ENCODE measurements around the gene AATF.

The AATF gene

GRCh38 chr17:36971508-36971907 lies 22.8 kb downstream of the AATF start:
- in situ Hi-C loops (cut with MboI; ENCODE audit: low pct_unique_long_range_greater_than_20kb, low sequenced_read_pairs, unreplicated experiment) = no loop called here
- TF ChIP-seq, protein P1, sequence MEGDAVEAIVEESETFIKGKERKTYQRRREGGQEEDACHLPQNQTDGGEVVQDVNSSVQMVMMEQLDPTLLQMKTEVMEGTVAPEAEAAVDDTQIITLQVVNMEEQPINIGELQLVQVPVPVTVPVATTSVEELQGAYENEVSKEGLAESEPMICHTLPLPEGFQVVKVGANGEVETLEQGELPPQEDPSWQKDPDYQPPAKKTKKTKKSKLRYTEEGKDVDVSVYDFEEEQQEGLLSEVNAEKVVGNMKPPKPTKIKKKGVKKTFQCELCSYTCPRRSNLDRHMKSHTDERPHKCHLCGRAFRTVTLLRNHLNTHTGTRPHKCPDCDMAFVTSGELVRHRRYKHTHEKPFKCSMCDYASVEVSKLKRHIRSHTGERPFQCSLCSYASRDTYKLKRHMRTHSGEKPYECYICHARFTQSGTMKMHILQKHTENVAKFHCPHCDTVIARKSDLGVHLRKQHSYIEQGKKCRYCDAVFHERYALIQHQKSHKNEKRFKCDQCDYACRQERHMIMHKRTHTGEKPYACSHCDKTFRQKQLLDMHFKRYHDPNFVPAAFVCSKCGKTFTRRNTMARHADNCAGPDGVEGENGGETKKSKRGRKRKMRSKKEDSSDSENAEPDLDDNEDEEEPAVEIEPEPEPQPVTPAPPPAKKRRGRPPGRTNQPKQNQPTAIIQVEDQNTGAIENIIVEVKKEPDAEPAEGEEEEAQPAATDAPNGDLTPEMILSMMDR (IDR thresholded peaks at IDR 0.05; ENCODE audit: extremely low read depth, insufficient read depth, missing control alignments) = no peak
- no peak for DNase-seq (ENCODE audit: low spot score)

DNA sequence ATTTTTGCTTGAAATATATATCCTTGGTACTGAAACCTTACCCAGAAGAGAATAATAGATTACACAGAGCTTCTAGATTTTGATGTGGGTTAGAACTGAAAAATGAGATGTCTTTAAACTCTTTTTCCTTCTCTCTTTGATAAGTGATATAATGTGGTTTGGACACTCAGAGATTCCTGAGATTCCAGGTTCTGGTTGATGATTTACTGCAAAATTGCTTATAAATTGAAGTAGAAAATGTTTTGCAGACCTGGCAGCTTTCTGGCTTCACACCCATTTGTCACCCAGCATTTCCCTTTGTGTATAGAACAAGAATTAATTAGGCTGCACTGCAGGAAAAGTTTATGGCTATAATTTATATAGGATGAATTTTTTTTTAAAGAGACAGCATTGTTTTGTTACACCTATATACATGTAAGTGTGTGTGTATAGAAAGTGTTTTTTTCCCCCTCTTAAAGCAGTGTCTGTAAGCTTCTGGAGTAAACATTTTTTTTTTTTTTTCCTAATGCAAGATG lies 23.5 kb downstream of the AATF start:
- TF ChIP-seq, protein P1 (IDR thresholded peaks at IDR 0.05; ENCODE audit: extremely low read depth, insufficient read depth, missing control alignments) = no peak

GRCh38 chr17:36972905-36973304 lies 24.2 kb downstream of the AATF start:
- TF ChIP-seq, protein P1 (IDR thresholded peaks at IDR 0.05; ENCODE audit: extremely low read depth, insufficient read depth, missing control alignments) = no peak
- no peak for DNase-seq (ENCODE audit: low spot score)
- in situ Hi-C loops (cut with MboI; ENCODE audit: low pct_unique_long_range_greater_than_20kb, low sequenced_read_pairs, unreplicated experiment) = no loop called here

More for the DNA sequence above, 23.5 kb downstream of the AATF start:
- no peak for DNase-seq (ENCODE audit: low spot score)
- in situ Hi-C loops (cut with MboI; ENCODE audit: low pct_unique_long_range_greater_than_20kb, low sequenced_read_pairs, unreplicated experiment) = no loop called here

DNA sequence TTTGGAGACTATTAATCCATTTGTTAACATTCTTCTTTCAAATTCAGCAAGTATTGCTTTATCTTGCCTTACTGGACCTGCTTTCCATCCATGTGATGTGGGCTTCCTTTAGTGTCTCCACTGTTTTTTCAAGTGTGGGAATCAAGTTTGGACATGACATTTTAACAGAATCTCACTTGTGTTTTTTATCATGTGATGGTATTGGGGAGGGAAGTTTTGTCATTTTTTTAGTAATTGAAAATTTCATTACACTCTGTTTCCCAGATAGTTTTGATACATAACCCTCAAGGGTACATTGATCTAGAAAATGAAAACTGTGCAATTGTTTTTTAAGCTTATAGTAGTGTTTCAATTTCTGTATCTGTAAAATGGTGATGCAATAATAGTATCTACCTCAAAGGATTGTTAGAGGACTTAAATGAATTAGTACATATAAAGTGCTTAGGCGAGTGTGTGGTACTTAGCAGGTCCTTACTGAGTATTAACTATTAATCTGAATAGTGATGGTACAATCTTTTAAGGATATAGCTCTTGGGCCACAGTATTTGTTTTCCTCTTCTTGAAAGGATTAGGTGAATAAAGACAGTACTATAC lies 27.3 kb downstream of the AATF start:
- TF ChIP-seq, protein P1 (IDR thresholded peaks at IDR 0.05; ENCODE audit: extremely low read depth, insufficient read depth, missing control alignments) = no peak
- in situ Hi-C loops (cut with MboI; ENCODE audit: low pct_unique_long_range_greater_than_20kb, low sequenced_read_pairs, unreplicated experiment) = no loop called here
- DNase-seq (ENCODE audit: low spot score) = no peak

- in situ Hi-C loops (cut with MboI; ENCODE audit: low pct_unique_long_range_greater_than_20kb, low sequenced_read_pairs, unreplicated experiment) = no loop called here
- no peak for DNase-seq (ENCODE audit: low spot score)
- TF ChIP-seq, protein P1 (IDR thresholded peaks at IDR 0.05; ENCODE audit: extremely low read depth, insufficient read depth, missing control alignments) = no peak
Measured at GRCh38 chr17:36977066-36977465, 28.3 kb downstream of the AATF start.

GRCh38 chr17:36977568-36977967 lies 28.8 kb downstream of the AATF start:
- TF ChIP-seq, protein P1 (IDR thresholded peaks at IDR 0.05; ENCODE audit: extremely low read depth, insufficient read depth, missing control alignments) = no peak
- in situ Hi-C loops (cut with MboI; ENCODE audit: low pct_unique_long_range_greater_than_20kb, low sequenced_read_pairs, unreplicated experiment) = no loop called here
- no peak for DNase-seq (ENCODE audit: low spot score)

All from GM13977 (cell line).